Measurements from ENCODE around the gene PLA2G2F. TPM values are rescaled to one million over a fixed set of nuclear protein-coding genes. Genes with fewer than 3 reads are reported as not detected.
A peak's percentile ranks its signal among the peaks of the same experiment; 100 is the strongest.

Gene PLA2G2F
- total RNA-seq, 1 donor from 2014 or later: not detected

DNA sequence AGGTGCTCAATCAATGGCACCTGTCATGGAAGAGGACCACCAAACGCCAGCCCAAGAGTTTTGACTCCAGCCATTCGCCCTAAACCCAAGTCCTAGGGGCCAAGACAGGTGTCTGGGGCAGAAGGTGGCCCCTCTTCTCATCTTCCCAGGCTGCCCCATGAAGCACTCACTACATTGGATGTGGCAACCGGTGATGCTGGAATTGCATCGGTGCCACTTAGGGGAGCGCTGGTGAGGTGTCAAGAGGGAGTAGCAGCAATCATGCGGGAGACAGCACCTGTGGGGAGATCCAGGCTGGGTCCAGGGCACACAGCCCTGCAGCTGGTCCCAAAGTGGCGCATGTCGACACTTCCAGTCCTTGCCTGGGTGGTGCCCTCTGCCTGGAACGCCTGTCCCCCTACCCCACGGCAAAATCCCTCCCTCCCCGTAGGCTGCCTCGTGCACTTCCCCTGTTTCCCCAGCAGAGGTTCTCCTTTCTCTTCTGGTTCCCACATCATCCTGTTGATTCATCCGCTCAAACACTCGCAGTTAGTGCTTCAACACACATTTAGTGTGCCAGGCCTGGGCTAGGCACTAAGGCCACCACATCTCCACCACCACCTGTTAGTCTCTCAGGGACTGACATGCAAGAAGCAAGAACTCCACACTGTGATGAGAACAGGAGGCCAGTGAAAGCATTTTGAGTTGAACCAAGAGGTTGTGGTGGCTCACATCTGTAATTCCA, 38.3 kb upstream of the PLA2G2F start:
- TF ChIP-seq, protein P1, sequence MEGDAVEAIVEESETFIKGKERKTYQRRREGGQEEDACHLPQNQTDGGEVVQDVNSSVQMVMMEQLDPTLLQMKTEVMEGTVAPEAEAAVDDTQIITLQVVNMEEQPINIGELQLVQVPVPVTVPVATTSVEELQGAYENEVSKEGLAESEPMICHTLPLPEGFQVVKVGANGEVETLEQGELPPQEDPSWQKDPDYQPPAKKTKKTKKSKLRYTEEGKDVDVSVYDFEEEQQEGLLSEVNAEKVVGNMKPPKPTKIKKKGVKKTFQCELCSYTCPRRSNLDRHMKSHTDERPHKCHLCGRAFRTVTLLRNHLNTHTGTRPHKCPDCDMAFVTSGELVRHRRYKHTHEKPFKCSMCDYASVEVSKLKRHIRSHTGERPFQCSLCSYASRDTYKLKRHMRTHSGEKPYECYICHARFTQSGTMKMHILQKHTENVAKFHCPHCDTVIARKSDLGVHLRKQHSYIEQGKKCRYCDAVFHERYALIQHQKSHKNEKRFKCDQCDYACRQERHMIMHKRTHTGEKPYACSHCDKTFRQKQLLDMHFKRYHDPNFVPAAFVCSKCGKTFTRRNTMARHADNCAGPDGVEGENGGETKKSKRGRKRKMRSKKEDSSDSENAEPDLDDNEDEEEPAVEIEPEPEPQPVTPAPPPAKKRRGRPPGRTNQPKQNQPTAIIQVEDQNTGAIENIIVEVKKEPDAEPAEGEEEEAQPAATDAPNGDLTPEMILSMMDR (IDR thresholded peaks at IDR 0.05; ENCODE audit: unreplicated experiment): peak; percentile 71
- peaks cover 8% of the 10 kb centered on the region for H3K9me3 Mint-ChIP-seq (ENCODE audit: unreplicated experiment)

GRCh38 chr1:20102875-20103274, 36.2 kb upstream of the PLA2G2F start:
- Mint-ChIP-seq H3K9me3 (ENCODE audit: unreplicated experiment) (peaks cover 4% of the 10 kb centered on the region), H3K4me3 (ENCODE audit: unreplicated experiment) (no peak overlapping the region), H3K27ac (ENCODE audit: unreplicated experiment) (no peak overlapping the region), H3K4me1 (ENCODE audit: unreplicated experiment) (peaks cover 3% of the 10 kb centered on the region), H3K36me3 (ENCODE audit: low read depth, unreplicated experiment) (no peaks in the 10 kb centered on the region), H3K27me3 (ENCODE audit: unreplicated experiment) (no peaks in the 10 kb centered on the region)
- no peak for DNase-seq (ENCODE audit: low spot score)
- TF ChIP-seq, protein P1 (IDR thresholded peaks at IDR 0.05; ENCODE audit: unreplicated experiment): no peak

More for the DNA sequence above, 38.3 kb upstream of the PLA2G2F start:
- peak; percentile 54 for DNase-seq (ENCODE audit: low spot score)
- Mint-ChIP-seq H3K4me1 (ENCODE audit: unreplicated experiment) (peaks cover 3% of the 10 kb centered on the region), H3K27me3 (ENCODE audit: unreplicated experiment) (no peaks in the 10 kb centered on the region), H3K36me3 (ENCODE audit: low read depth, unreplicated experiment) (no peaks in the 10 kb centered on the region), H3K4me3 (ENCODE audit: unreplicated experiment) (no peak overlapping the region), H3K27ac (ENCODE audit: unreplicated experiment) (no peak overlapping the region)

DNA sequence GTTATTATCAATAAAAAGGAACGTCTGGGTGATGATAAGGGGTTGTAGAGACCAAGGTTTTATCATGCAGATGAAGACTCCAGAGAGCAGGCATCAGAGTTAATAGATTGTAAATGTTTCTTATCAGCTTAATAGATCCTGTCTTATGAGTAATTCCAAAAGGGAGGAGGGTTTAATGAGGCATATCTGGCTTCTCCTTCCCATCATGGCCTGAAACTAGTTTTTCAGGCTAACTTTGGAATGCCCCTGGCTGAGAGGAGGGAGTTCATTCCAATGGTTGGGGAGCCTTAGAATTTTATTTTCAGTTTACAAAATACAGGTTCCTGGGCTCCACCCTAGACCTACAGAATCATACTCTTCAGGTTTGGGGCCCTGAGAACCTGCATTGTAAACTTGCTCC, 33.3 kb upstream of the PLA2G2F start:
- peaks cover 2% of the 10 kb centered on the region for H3K27me3 Mint-ChIP-seq (ENCODE audit: unreplicated experiment)
- TF ChIP-seq, protein P1 (IDR thresholded peaks at IDR 0.05; ENCODE audit: unreplicated experiment): no peak
- peaks cover 2% of the 10 kb centered on the region for H3K4me1 Mint-ChIP-seq (ENCODE audit: unreplicated experiment)
- no peaks in the 10 kb centered on the region for H3K36me3 Mint-ChIP-seq (ENCODE audit: low read depth, unreplicated experiment)
- no peak overlapping the region for H3K27ac Mint-ChIP-seq (ENCODE audit: unreplicated experiment)
- no peak overlapping the region for H3K4me3 Mint-ChIP-seq (ENCODE audit: unreplicated experiment)
- H3K9me3 Mint-ChIP-seq (ENCODE audit: unreplicated experiment): no peaks in the 10 kb centered on the region
- DNase-seq (ENCODE audit: low spot score): no peak

DNA sequence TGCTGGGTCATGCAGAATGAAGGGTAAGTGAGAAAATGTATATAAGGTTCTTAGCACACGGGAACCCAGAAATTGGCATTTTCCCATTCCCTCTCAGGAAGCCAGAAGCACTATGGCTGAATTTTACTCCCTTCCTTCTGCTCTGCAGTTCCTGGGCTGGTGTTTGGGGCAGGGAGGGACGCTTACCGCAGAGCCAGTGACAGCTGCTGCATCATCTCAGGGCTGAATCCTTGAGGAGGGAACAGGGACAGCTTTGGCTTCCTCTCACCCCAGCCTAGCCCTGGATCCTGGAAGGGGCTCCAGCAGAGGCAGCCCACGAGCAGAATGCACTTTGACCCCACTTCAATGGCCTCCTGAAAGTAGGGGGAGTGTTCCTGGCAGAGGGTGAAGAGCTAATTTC, 31.8 kb upstream of the PLA2G2F start:
- TF ChIP-seq, protein P1 (IDR thresholded peaks at IDR 0.05; ENCODE audit: unreplicated experiment): no peak
- Mint-ChIP-seq H3K4me1 (ENCODE audit: unreplicated experiment) (no peaks in the 10 kb centered on the region), H3K27me3 (ENCODE audit: unreplicated experiment) (peaks cover 2% of the 10 kb centered on the region), H3K27ac (ENCODE audit: unreplicated experiment) (no peak overlapping the region), H3K4me3 (ENCODE audit: unreplicated experiment) (no peak overlapping the region), H3K36me3 (ENCODE audit: low read depth, unreplicated experiment) (no peaks in the 10 kb centered on the region), H3K9me3 (ENCODE audit: unreplicated experiment) (no peaks in the 10 kb centered on the region)
- no peak for DNase-seq (ENCODE audit: low spot score)

GRCh38 chr1:20107796-20108195, 31.3 kb upstream of the PLA2G2F start:
- no peaks in the 10 kb centered on the region for H3K9me3 Mint-ChIP-seq (ENCODE audit: unreplicated experiment)
- no peak overlapping the region for H3K27ac Mint-ChIP-seq (ENCODE audit: unreplicated experiment)
- H3K4me3 Mint-ChIP-seq (ENCODE audit: unreplicated experiment): no peak overlapping the region
- H3K36me3 Mint-ChIP-seq (ENCODE audit: low read depth, unreplicated experiment): no peaks in the 10 kb centered on the region
- peaks cover 2% of the 10 kb centered on the region for H3K27me3 Mint-ChIP-seq (ENCODE audit: unreplicated experiment)
- TF ChIP-seq, protein P1 (IDR thresholded peaks at IDR 0.05; ENCODE audit: unreplicated experiment): no peak
- H3K4me1 Mint-ChIP-seq (ENCODE audit: unreplicated experiment): no peaks in the 10 kb centered on the region
- no peak for DNase-seq (ENCODE audit: low spot score)
